A549 (cell line): ENCODE data around the gene WDR20.

Source experiments
- BHLHE40 ChIP-seq: IDR thresholded peaks from 2 replicates; pipeline ENCODE4 v1.6.1; 2012; ENCODE audit warnings: low read depth, low read length, inconsistent platforms
- POLR2A ChIP-seq: IDR thresholded peaks from 2 replicates; pipeline ENCODE4 v1.6.1; 2012; ENCODE audit warnings: mild to moderate bottlenecking, low read length
- RCOR1 ChIP-seq: fragments of 150-350 bp; IDR thresholded peaks from 2 replicates; pipeline ENCODE4 v1.6.1; 2014; ENCODE audit warnings: antibody characterized with exemption, low read length, low read depth
- TF ChIP-seq, protein P1 (sequence below): fragments of >200 bp; sonication (Bioruptor Twin); formaldehyde crosslinking; IDR thresholded peaks from 3 replicates; pipeline ENCODE4 v1.5.1; 2016

DNA sequence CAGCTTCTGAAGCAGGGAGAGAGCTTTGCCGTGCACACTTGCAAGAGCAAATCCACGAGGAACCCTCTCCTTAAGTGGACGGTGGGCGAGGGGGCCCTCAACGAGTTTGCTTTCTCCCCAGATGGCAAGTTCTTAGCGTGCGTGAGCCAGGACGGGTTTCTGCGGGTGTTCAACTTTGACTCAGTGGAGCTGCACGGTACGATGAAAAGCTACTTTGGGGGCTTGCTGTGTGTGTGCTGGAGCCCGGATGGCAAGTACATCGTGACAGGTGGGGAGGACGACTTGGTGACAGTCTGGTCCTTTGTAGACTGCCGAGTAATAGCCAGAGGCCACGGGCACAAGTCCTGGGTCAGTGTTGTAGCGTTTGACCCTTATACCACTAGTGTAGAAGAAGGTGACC lies 69.0 kb downstream of the WDR20 start:
- TF ChIP-seq, protein P1, sequence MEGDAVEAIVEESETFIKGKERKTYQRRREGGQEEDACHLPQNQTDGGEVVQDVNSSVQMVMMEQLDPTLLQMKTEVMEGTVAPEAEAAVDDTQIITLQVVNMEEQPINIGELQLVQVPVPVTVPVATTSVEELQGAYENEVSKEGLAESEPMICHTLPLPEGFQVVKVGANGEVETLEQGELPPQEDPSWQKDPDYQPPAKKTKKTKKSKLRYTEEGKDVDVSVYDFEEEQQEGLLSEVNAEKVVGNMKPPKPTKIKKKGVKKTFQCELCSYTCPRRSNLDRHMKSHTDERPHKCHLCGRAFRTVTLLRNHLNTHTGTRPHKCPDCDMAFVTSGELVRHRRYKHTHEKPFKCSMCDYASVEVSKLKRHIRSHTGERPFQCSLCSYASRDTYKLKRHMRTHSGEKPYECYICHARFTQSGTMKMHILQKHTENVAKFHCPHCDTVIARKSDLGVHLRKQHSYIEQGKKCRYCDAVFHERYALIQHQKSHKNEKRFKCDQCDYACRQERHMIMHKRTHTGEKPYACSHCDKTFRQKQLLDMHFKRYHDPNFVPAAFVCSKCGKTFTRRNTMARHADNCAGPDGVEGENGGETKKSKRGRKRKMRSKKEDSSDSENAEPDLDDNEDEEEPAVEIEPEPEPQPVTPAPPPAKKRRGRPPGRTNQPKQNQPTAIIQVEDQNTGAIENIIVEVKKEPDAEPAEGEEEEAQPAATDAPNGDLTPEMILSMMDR = no peak
- TF ChIP-seq BHLHE40 (no peak), POLR2A (no peak), RCOR1 (no peak)
